CD4-positive, alpha-beta T cell treated with Interleukin-15 for 1 hour (primary cell): ENCODE results near the gene PLCB1.
A peak's percentile ranks its signal among the peaks of the same experiment; 100 is the strongest.
"Not testable (repeated sequence)": the region's sequence is repeated elsewhere in the genome, so short reads cannot be mapped to it uniquely, and the experiment has no call there.

Experiments used
- DNase-seq: peaks from one replicate; pipeline ENCODE4 v3.0.0-alpha.2; 2020

Gene PLCB1

GRCh38 chr20:8131598-8132483 lies at the start of gene PLCB1:
Gene PLCB1 (plus strand): TSS chr20:8132266. CDS start chr20:8132652, 386 bp downstream.
- peak; percentile 82 for DNase-seq

- no peak for DNase-seq
These were observed 49.1 kb upstream of the PLCB1 start for GRCh38 chr20:8082989-8083388.

- no peak for DNase-seq
These were observed 42.4 kb upstream of the PLCB1 start for GRCh38 chr20:8089668-8090067.

GRCh38 chr20:8094415-8094818 lies 37.6 kb upstream of the PLCB1 start:
- DNase-seq = no peak

DNA sequence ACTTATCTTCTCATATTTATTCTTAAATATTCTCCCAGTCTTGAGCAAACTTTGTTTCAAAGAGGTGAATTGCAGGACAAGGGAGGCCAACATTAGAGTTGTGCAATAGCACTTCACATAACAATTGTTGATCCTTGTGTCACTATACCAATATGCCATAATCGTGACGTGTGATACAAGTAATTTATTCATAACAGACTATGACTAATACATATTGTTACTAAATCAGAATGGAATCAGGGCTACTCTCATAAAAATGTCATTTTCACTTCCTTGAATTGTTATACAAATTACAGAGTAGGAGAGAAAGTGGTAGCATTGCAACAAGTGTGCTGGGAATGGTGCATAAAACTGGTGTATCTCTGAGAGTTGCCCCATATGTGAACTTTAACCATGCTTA lies 37.2 kb upstream of the PLCB1 start:
- DNase-seq = no peak

GRCh38 chr20:8095648-8096572 lies 36.2 kb upstream of the PLCB1 start:
- no peak for DNase-seq

DNA sequence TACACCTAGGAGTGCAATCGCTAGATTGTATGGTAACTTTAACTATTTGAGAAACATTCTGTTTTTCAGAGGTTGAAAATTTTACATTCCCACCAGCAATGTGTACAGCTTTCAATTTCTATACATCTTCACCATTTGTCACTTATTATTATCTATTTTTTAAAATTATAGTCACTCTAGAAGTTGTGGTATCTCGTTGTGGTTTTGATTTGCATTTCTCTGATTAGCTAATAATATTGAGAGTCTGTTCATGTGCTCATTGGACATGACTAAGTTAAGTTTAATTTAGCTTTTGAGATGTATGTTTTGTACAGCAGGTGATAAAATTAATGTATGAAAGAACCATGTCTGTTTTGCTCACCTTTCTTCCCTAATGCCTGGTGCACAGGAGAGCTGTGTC lies 34.8 kb upstream of the PLCB1 start:
- no peak for DNase-seq

GRCh38 chr20:8104252-8104651 lies 27.8 kb upstream of the PLCB1 start:
- DNase-seq = no peak

DNA sequence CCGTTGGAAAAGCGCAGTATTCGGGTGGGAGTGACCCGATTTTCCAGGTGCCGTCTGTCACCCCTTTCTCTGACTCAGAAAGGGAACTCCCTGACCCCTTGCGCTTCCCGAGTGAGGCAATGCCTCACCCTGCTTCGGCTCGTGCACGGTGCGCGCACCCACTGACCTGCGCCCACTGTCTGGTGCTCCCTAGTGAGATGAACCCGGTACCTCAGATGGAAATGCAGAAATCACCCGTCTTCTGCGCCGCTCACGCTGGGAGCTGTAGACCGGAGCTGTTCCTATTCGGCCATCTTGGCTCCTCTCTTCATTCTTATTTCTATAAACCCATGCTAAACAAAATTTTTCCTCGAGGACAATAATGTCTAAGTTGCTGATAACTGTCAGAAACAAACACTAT lies 17.5 kb upstream of the PLCB1 start:
- not testable (repeated sequence) for DNase-seq

- no peak for DNase-seq
These were observed 16.6 kb upstream of the PLCB1 start for GRCh38 chr20:8115436-8115835.

DNA sequence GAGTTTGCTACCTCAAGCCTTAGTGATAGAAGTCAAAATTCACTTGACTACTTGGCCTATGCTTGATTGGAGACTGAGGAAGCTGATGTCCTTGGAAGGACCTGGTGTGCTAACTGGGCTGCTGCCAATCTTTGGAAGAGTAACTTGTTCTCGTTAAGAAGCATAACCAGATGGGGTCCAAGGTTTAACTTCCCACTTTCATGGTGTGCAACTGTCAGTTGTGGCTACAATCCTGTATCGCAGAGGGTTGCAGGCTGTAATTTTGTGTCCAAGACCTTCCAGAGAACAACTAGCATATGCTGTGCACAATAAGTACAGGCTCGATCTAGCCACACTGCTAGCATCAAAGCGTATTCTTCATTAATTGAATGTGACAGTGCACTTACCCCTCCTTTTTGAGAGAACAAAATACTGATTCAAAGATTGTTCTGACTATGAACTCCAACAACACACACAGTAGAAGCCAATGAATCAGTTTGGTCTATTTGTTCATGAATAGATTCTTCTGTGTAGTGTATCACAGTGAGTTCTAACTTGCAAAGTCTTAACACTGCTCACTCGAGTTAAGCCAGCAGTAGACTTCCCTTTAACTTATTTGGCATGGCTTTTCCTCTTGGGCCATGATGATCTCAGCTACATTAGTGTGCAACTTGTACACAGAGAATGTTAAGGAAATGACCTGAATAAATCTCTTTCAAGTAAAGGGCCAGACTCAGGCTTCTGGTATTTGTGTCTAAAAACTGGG lies 15.8 kb upstream of the PLCB1 start:
- no peak for DNase-seq

GRCh38 chr20:8117636-8118035 lies 14.4 kb upstream of the PLCB1 start:
- no peak for DNase-seq

GRCh38 chr20:8118039-8118438 lies 14.0 kb upstream of the PLCB1 start:
- no peak for DNase-seq

- DNase-seq = no peak
These were observed 13.3 kb upstream of the PLCB1 start for GRCh38 chr20:8118760-8119159.

GRCh38 chr20:8121666-8122065 lies 10.4 kb upstream of the PLCB1 start:
- DNase-seq = no peak

- no peak for DNase-seq
These were observed 7.4 kb upstream of the PLCB1 start for GRCh38 chr20:8124639-8125038.

DNA sequence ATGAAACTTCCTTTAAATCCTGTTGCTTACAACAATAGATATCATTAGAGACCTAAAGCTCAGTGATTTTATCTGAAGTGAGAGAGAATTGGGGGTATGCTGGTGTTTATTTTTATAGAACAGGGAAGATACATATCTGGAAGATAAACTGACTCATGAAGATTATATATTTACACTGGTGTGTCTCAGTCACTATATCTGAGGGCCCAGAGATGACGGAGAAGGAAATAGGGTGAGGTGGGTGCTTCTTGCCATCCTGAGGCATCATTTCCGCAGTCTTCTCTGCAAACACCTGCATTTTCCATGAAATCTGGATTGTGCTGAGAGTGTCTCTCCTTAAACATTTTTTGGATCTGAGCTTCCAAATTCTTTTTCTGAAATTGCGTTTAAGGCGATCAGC lies 5.9 kb upstream of the PLCB1 start:
- DNase-seq = no peak

- DNase-seq = no peak
These were observed 5.2 kb upstream of the PLCB1 start for GRCh38 chr20:8126841-8127378.

- no peak for DNase-seq
These were observed 4.4 kb upstream of the PLCB1 start for GRCh38 chr20:8127553-8128255.

- DNase-seq = no peak
These were observed 3.6 kb upstream of the PLCB1 start for GRCh38 chr20:8128291-8129060.
